ENCODE data around the gene CDK17.
"Not testable (repeated sequence)": the region's sequence is repeated elsewhere in the genome, so short reads cannot be mapped to it uniquely, and the experiment has no call there.

CDK17 gene

DNA sequence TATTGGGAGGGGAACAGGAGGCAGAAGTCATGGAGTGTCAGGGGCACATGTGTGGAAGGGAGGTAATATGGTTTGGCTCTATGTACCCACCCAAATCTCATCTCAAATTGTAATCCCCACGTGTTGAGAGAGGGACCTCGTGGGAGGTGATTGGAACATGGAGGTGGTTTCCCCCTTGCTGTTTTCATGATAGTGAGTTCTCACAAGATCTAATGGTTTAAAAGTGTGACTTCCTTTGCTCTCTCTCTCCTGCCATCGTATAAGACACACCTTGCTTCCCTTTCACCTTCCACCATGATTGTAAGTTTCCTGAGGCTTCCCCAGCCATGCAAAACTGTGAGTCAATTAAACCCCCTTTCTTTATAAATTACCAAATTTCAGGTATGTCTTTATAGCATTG lies 41.6 kb upstream of the CDK17 start:
- CTCF ChIA-PET: no interaction called here
- POLR2A ChIA-PET: no interaction called here
- TF ChIP-seq, protein P1, sequence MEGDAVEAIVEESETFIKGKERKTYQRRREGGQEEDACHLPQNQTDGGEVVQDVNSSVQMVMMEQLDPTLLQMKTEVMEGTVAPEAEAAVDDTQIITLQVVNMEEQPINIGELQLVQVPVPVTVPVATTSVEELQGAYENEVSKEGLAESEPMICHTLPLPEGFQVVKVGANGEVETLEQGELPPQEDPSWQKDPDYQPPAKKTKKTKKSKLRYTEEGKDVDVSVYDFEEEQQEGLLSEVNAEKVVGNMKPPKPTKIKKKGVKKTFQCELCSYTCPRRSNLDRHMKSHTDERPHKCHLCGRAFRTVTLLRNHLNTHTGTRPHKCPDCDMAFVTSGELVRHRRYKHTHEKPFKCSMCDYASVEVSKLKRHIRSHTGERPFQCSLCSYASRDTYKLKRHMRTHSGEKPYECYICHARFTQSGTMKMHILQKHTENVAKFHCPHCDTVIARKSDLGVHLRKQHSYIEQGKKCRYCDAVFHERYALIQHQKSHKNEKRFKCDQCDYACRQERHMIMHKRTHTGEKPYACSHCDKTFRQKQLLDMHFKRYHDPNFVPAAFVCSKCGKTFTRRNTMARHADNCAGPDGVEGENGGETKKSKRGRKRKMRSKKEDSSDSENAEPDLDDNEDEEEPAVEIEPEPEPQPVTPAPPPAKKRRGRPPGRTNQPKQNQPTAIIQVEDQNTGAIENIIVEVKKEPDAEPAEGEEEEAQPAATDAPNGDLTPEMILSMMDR (IDR thresholded peaks at IDR 0.05; ENCODE audit: control extremely low read depth, extremely low read depth, low read depth, missing control alignments): no peak
- DNase-seq (ENCODE audit: extremely low spot score): no peak

DNA sequence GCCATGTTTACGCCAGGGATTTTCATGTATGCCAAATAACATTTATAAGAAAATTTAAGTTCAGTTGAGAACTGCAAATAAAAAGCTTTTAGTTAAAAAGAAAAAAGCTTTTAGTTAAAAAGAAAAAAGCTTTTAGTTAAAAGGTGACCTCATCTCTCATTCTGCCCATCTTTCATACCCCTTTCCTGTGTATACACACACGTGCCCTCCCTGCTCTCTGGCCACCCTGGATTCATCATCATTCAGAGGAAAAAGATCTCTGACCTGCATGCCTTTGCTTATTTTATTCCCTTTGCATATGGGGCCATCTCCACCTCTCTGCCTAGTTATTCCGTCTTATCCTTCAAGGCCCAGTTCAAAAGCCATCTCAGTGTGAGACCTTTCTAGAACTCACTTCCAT lies 38.1 kb upstream of the CDK17 start:
- DNase-seq (ENCODE audit: extremely low spot score): no peak
- TF ChIP-seq, protein P1 (IDR thresholded peaks at IDR 0.05; ENCODE audit: control extremely low read depth, extremely low read depth, low read depth, missing control alignments): no peak
- POLR2A ChIA-PET: no interaction called here
- CTCF ChIA-PET: interaction anchor here (1.1 to 2.1 kb wide), 4 partner anchors 11 to 47 kb away, joined by 3 to 7 read pairs (median 5); no protein-coding TSS in a partner anchor

DNA sequence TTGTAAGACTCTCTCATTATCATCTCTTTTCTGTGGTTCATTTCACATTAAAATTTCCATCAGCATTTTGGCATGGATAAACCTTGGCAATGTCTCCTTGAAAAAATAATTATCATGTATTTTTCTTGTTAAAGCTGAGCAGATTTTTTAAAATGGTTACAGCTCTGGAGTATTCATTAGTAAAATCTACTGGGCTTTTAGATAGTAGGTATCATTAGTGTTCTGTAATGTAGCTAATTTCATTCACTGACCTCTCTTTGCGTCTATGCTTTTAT lies 36.9 kb upstream of the CDK17 start:
- no peak for DNase-seq (ENCODE audit: extremely low spot score)
- ChIA-PET POLR2A (no interaction called here), CTCF (interaction anchor here (0.9 to 2.1 kb wide), 6 partner anchors 9 to 53 kb away, joined by 3 to 7 read pairs (median 4); partner anchors contain the start of gene CFAP54)
- TF ChIP-seq, protein P1 (IDR thresholded peaks at IDR 0.05; ENCODE audit: control extremely low read depth, extremely low read depth, low read depth, missing control alignments): no peak

DNA sequence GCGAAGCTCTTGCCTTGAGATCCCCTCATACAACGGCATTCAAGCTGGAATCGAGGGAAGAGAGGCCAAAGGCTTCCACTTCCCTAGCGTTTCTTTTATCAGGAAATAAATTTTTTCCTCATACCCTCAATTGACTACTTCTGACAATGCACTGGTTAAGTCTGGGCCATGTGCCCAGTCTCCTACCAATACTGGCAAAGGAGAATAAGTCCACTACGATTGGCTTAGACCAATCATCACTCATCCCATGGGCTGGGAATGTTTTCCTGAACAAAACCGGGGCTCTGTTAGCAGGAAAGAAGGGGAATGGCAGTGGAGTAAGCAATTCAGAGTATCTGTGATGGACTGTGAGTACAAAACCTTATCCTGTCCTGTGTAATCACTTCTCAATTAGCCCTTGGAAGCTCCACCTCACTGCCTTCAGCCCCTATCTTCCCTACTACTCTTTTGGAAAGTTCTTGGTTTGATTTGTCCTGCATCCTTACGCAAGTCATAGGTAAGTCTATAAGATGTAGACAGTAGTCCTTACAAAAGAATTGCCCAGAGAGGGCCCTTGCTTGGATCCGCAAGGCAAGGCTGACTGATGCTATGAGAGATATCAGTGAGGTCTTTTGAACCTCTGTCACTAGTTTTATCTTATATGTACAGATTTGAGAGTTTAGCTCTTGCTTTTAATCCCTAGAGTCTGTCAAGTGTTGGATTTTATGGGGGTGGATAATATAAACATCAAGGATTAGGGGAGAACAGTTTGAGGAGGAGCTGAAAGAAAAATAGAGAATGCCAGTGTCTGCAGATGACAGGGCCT lies 36.3 kb upstream of the CDK17 start:
- POLR2A ChIA-PET: no interaction called here
- no peak for DNase-seq (ENCODE audit: extremely low spot score)
- TF ChIP-seq, protein P1 (IDR thresholded peaks at IDR 0.05; ENCODE audit: control extremely low read depth, extremely low read depth, low read depth, missing control alignments): no peak
- CTCF ChIA-PET: interaction anchor here (0.9 to 1.9 kb wide), 5 partner anchors 9 to 53 kb away, joined by 3 to 6 read pairs (median 4); partner anchors contain the start of gene CFAP54

DNA sequence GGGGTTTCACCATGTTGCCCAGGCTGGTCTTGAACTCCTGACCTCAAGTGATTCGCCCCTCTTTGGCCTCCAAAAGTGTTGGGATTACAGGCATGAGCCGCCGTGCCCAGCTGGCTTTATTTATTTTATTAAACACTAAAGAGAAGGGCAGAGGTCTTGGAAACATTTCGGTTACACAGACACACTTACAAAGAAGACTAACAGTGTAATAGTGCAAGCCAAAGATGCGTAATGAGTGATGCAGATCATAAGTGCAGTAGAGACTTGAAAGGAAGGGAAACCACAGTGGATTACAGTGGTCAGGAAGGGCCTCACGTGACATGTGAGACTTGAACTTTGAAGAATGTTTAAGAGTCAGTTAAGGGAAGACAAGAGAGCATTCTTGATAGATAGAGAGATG lies 33.9 kb upstream of the CDK17 start:
- TF ChIP-seq, protein P1 (IDR thresholded peaks at IDR 0.05; ENCODE audit: control extremely low read depth, extremely low read depth, low read depth, missing control alignments): no peak
- peak; percentile 20 for DNase-seq (ENCODE audit: extremely low spot score)
- ChIA-PET CTCF (no interaction called here), POLR2A (no interaction called here)

DNA sequence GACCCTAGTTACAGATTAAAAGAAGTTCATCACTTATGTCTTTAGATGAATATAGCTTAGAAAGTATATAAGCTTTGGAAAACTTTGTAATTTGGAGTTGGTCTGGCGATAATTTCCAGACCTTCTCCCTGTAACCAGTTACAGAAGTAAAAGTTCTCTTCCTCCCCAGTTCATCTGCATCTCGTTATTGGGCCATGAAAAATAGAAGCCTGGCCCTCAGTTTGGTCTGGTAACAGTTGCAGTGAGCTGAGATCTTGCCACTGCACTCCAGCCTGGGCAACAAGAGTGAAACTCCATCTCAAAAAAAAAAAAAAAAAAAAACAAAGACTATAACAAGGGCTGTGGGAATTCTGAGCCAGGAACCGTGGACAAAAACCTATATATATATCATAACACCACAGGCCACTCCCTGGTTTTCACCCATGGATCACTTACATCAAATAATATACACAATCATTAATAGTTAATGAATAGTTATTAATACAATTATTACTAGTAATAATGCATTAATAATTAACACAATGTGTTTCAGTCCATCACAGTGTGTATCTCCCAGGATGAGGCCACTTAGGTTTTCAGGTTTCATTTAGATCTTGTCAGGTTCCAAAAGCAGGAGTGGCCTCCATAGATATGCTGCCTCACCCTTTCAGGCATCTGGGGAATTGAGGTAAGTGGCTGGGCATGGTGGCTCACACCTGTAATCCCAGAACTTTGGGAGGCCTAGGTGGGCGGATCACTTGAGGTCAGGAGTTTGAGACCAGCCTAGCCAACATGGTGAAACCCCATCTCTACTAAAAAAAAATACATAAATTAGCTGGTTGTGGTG lies 32.5 kb upstream of the CDK17 start:
- CTCF ChIA-PET; POLR2A ChIA-PET; DNase-seq (ENCODE audit: extremely low spot score): not testable (repeated sequence)

DNA sequence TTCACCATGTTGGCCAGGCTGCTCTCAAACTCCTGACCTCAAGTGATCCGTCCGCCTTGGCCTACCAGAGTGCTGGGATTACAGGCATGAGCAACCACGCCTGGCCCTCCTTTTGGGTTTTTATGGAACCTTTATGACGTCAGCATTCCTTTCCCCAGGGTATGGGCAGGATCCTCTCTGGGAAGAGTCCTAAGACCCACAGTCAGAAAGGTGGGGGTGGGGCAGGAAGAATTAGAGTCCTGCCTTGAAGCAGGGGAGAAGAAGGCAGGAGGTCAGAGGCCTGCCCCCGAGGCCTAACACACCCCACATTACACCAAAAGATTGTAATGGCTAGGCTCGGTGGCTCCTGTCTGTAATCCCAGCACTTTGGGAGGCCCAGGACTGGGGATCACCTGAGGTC lies 30.8 kb upstream of the CDK17 start:
- TF ChIP-seq, protein P1 (IDR thresholded peaks at IDR 0.05; ENCODE audit: control extremely low read depth, extremely low read depth, low read depth, missing control alignments): no peak
- DNase-seq (ENCODE audit: extremely low spot score): no peak
- CTCF ChIA-PET: interaction anchor here (1.4 to 1.5 kb wide), 2 partner anchors 23 to 85 kb away, joined by 3 to 5 read pairs; no protein-coding TSS in a partner anchor
- POLR2A ChIA-PET: no interaction called here
